H1 (cell line): Measurements from ENCODE around the gene EMC7. TPM values are rescaled to one million over a fixed set of nuclear protein-coding genes. Genes with fewer than 3 reads are reported as not detected.

Source experiments
- ASH2L ChIP-seq: fragments of 200-600, 300-600 bp; sonication (generic); IDR thresholded peaks from one replicate; pipeline ENCODE4 v1.7.1; 2017; ENCODE audit warnings: low read length
- HDAC2 ChIP-seq, 2 experiments: fragments of 300-600 bp in 1 of 2; sonication (generic) in 1 of 2; IDR thresholded peaks; 2 replicates each; pipeline ENCODE4 v1.6.1; 2011 to 2012; ENCODE audit warnings: low read depth in 2 of 2, low read length in 2 of 2, mild to moderate bottlenecking in 2 of 2, moderate library complexity in 2 of 2, borderline replicate concordance in 1 of 2, inconsistent platforms in 1 of 2
- RXRA ChIP-seq: IDR thresholded peaks from 2 replicates; pipeline ENCODE4 v1.6.1; 2011; ENCODE audit warnings: low read depth, mild to moderate bottlenecking, low read length, moderate library complexity; ENCODE audit not compliant: insufficient read depth
- polyA plus RNA-seq, 7 experiments: library from polyadenylated mRNA; depleted of rRNA in 3 of 7; stranded (reverse) in 5 of 7; unstranded in 2 of 7; fragments of >200 nt in 5 of 7; fragments of 200-250 nt in 2 of 7; gene quantifications; 1 replicate in 5 of 7; 2 replicates in 1 of 7; 4 replicates in 1 of 7; pipeline versions ENCODE4 v1.2.1 to v1.2.3, GENCODE V29; 2011 to 2013; ENCODE audit warnings: missing spikeins in 2 of 7, mixed read lengths in 2 of 7
- total RNA-seq: library from RNA; stranded (reverse); fragmentation: NEBNext Ultra II Directional; extraction: Animal tissue kit (Norgen Biotek cat#: 25700); gene quantifications from 2 replicates; pipeline ENCODE4 v1.2.1, GENCODE V29; 2021

The EMC7 gene
- total and polyA plus RNA-seq, 2 of the 8 experiments (the other 6 are each of a cell fraction or from before 2014, with no cell fraction given), result 29.0 to 39.0 TPM

DNA sequence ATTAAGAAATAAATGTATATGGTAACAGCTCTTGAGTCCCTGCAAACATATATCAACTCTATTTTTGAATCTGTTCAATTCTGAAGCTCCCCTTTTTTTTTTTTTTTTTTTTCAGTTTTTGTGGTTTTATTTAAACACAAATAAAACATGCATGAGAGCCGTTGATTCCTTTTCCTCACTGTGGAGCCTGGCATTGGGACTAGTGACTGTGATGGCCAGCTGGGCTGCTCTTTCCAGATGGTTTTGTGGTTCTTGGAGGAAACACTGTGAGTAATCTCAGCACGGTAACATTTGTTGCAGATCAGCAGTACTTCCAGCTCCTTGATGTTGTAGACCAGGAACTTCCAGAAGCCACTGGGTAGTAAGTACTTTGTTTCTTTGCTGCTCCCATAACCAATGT lies 15.9 kb downstream of the EMC7 start (continued):
- TF ChIP-seq ASH2L (no peak), RXRA (no peak), HDAC2 (IDR thresholded peaks at IDR 0.05; ENCODE audit: borderline replicate concordance in 1 of 2, low read depth in 2 of 2, low read length in 2 of 2) (no peak)
